NCI-H1417 treated with DMSO at 0.1 percent for 48 hours (cell line): ENCODE measurements around the gene ZNF324B.
A peak's percentile ranks its signal among the peaks of the same experiment; 100 is the strongest.
"Not testable (repeated sequence)": the region's sequence is repeated elsewhere in the genome, so short reads cannot be mapped to it uniquely, and the experiment has no call there.

Source experiments
- DNase-seq: peaks from one replicate; lab custom pipeline; 2025; lab: John Stamatoyannopoulos, UW

The ZNF324B gene

DNA sequence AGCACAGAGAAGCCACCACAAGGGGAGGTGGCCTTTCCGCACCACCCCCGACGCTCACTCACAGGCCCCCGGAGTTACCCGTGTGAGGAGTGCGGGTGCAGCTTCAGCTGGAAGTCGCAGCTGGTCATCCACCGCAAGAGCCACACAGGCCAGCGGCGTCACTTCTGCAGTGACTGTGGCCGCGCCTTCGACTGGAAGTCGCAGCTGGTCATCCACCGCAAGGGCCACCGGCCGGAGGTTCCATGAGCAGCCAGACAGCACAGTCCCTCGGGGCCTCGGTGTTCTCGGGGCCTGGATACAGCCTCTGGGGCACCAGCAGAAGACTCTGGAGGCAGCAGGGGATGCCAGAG lies 29.0 kb downstream of the ZNF324B start:
- DNase-seq = no peak

DNA sequence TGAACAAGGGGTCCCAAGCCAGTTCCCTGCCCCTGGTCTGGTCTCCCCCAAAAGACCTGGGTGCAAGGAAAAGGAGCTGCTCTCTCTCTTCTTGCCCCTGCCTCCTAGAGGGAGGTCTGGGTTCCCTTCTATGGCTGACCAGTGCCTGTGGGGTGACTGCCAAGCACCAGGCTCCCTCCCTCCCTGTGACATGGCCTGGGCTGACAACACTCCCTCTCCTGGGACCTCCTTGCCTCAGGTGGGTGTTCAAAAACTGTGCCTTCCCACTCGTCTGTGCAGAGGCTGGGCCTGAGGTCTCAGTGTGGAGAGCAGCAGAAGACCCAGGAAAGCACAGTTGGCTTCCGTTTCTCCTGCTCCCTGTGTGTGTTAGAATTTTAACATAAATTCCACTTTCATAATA lies 29.4 kb downstream of the ZNF324B start:
- no peak for DNase-seq

DNA sequence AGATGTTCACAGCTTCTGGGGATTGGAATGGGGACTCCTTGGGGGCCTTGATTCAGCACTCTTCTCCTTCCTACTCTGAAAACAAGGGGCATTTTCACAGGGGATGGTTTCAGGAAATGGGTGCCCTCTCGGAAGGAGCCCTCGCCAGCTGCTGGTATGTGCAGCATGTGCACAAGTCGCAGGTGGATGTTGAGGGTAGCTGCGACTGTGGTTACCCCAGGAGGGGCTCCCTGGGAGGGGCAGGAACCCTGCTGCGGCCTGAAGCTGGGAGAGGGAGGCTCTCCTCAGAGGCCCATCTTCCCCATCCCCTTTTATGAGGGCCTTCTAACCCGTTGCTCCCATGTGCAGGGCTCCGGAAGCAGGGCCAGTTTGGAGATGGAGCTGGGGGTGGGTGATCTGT lies 30.9 kb downstream of the ZNF324B start:
- DNase-seq = no peak

DNA sequence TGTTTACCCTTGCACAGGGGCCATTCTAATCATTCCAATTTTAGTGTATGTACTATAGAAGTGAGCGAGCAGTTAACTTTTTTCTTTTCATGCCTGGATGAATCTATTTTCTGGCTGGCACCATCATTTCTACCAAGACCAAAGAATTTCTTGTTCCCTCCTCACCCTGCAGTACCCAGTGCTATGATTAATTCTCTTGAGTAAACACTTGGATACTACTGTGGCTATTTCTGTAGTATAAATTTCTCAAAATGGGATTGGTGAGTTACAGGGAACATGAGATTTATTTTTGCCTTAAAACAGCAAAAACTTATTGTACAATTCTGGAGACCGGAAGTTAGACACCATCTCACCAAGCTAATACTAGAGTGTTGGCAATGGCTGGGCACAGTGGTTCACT lies 32.4 kb downstream of the ZNF324B start:
- no peak for DNase-seq

DNA sequence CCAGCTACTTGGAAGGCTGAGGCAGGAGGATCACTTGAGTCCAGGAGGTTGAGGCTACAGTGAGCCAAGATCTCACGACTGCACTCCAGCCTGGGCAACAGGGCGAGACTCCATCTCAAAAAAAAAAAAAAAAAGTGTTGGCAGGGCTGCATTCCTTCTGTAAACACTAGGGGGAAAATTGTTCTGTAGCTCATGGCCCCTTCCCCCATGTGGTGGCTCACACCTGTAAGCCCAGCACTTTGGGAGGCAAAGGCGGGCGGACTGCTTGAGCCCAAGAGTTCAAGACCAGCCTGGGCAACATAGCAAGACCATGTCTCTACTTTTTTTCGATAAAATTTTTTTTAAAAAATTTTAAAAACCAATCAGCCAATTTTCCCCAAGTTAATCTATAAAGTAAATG lies 32.9 kb downstream of the ZNF324B start:
- not testable (repeated sequence) for DNase-seq

DNA sequence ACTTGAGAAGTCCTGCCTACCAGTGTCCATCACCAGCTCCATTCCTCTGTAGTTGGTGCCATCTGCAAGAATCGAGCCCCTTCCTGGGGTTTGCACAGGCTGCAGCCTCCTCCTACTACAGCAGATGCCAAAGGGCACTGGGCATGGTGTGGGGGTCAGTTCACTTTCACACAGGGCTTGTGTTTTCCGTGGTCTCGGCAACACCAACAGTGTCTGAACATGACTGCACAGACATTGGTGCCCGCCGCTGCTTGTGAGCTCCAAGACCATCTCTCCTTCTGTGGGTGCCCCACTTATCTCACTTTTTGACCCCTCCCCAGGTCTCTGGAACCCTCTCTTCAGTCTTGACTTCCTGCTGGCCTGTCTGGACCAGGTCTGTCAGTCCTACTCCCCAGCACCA lies 40.0 kb downstream of the ZNF324B start:
- DNase-seq = no peak

DNA sequence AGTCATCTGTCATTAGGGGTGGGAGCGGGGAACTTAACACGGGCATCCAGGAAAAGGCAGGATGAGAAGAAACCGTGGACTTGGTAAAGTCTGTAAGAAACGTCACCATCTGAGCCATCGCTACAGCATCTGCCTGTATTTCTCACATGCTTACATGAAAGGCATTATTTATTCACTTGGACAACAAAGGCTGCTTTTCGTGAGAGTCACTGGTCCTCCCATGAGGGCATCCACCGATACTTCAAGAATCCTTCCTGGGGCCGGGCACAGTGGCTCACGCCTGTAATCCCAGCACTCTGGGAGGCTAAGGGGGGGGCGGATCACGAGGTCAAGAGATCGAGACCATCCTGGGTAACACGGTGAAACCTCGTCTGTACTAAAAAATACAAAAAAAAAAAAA lies 40.8 kb downstream of the ZNF324B start:
- DNase-seq = no peak

DNA sequence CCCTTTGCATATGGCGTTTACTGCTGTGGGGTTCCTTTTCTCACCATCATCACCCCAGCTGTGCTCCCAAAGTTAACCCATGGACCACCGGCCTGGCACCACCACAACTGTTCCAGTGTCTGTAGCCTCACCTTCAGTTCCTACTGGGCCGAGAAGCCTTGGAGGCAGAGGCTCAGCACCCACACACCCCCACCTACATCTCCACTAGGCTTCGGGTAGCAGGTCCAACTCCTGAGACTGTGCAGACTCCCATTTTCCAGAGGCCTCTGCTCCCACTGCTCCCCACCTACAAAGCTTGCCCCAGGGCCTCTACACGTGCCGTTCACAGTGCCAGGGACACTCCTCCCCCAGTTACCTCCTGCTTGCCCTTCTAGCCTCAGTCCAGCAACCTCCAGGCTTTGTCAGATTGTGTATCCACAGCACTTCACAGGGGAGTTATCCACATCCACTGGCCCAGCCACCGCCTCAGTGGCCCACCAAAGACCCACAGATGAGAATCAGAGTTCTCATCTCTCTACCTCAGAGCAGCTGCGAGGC lies 46.3 kb downstream of the ZNF324B start:
- DNase-seq = no peak

DNA sequence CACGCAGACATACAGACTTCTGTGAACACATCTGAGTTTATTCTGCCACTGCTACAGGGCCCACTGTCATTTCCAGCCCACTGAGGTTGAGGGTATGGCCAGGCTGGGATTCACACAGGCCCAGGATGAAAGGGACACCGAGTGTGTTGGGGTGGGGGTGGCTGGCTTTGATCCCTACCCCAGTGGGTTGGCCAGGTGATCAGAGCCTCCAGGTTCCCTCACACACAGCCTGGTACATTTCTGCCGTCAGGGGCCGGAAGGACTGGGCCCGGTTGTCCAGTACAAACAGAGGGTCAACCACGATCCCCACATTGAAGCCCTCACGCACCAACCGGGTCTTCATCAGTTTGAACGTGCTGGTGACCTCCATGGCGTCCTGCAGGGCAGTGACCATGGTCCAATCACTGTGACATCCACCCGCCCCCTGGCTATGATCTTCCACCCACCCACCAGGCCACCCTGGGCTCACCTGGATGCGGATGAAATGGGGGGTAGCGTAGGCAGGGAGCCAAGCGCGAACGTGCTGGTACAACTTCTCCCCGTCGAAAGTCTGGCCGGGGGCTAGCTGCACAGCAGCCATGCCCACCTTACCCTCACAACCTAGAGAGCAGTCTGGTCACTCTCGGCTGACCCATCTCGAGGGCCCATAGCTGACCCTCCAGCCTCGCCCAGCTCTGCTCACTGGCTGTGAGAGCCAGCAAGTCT lies 47.0 kb downstream of the ZNF324B start:
- no peak for DNase-seq

DNA sequence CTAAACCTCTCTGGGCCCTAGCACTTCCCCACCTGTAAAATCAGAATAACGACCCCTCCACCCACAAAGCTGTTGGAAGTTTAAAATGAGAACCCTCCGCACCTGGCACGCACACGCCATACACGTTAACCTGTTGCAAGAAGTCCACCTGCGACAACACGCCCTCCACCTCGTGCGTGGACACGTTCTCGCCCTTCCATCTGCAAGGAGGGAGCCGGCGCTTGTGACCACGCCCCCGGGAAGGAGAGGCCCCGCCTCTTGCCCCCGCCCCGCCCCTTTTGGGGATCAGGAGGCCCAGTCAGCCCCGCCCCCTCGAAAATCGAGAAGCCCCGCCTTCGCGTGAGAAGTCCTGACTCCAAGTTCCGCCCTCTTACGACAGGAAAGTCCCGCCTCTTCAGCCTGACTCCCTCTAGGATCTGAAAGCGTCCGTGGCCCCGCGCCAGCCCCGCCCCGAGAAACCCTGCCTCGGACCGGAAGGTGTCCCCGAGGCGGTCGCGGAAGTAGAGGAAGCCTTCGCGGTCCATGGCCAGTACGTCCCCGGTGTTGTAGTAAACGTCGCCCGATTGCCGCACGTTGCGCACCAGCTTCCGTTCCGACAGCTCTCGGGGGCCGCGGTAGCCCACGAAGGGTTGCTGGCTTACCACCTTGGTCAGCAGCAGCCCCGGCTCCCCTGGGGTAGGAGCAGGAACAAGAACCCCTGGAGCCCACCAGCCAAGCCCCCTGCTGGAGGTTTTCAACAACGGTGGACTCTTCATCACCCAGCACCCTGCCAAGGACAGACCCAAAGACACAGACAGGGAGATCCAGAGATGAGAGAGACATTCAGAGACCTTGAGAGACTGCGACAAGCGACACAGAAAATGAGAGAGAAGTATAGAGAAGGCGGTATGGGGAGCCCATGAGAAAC lies 47.9 kb downstream of the ZNF324B start:
- peak; percentile 91 for DNase-seq

DNA sequence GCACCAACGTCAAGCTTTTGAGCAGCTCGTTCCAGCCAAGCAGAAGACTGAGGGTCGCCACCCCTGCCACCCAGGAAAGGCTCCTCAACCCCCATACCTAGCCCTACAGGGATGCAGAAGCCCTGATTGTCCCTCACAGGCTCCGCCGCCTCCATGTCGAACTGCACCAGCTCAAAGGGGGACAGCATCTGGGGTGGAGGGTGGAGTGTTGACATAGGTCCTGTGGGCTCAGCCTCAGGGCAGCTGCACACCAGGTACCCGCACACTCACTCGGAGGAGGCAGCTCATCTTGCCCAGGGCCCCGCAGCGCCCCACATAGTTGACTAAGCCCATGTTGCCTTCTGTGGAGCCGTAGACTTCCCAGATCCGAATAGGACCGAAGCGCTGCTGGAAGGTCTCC lies 48.8 kb downstream of the ZNF324B start:
- no peak for DNase-seq
